22Rv1 (cell line): ENCODE data around the gene GALNT17.

Experiments
- CTCF ChIP-seq: fragments of 450-650 bp; IDR thresholded peaks from 2 replicates; pipeline ENCODE4 v1.5.1; 2017; ENCODE audit warnings: mild to moderate bottlenecking
- ZFX ChIP-seq: fragments of 450-650 bp; IDR thresholded peaks from 2 replicates; pipeline ENCODE4 v1.6.1; 2017; ENCODE audit warnings: antibody characterized with exemption, borderline replicate concordance

GRCh38 chr7:71393661-71394060, 261.7 kb downstream of the GALNT17 start:
- no peak for TF ChIP-seq CTCF
- no peak for TF ChIP-seq ZFX
